GM12878 (cell line): ENCODE measurements around the gene MAGI2. TPM values are rescaled to one million over a fixed set of nuclear protein-coding genes. Genes with fewer than 3 reads are reported as not detected.

Source experiments
- ATF7 ChIP-seq: fragments of 450-650 bp; IDR thresholded peaks from 2 replicates; pipeline ENCODE4 v1.6.1; 2016; ENCODE audit warnings: low read depth, mild to moderate bottlenecking
- BRCA1 ChIP-seq: IDR thresholded peaks from 2 replicates; pipeline ENCODE4 v1.6.1; 2011; ENCODE audit warnings: low read depth, low read length, improper control_type of control experiment
- FOXK2 ChIP-seq: fragments of 450-650 bp; IDR thresholded peaks from 2 replicates; pipeline ENCODE4 v1.6.1; 2017; ENCODE audit warnings: mild to moderate bottlenecking, moderate library complexity
- IRF4 ChIP-seq: IDR thresholded peaks from 2 replicates; pipeline ENCODE4 v1.6.1; 2011; ENCODE audit warnings: low read depth, low read length
- KAT2A ChIP-seq: conservative IDR thresholded peaks from 2 replicates; pipeline ENCODE4 v1.6.1; 2011; ENCODE audit warnings: low read depth, low read length; ENCODE audit not compliant: control insufficient read depth
- KDM1A ChIP-seq: fragments of 200-600 bp; sonication (generic); IDR thresholded peaks from 2 replicates; pipeline ENCODE4 v1.6.1; 2016; ENCODE audit warnings: borderline replicate concordance
- NFXL1 ChIP-seq: fragments of 450-650 bp; IDR thresholded peaks from 2 replicates; pipeline ENCODE4 v1.6.1; 2017; ENCODE audit warnings: antibody characterized with exemption, mild to moderate bottlenecking, borderline replicate concordance
- SMAD5 ChIP-seq: IDR thresholded peaks from 2 replicates; pipeline ENCODE4 v1.6.1; 2016; ENCODE audit warnings: antibody characterized with exemption, low read depth
- YBX1 ChIP-seq: fragments of 450-650 bp; IDR thresholded peaks from 2 replicates; pipeline ENCODE4 v1.6.1; 2016; ENCODE audit warnings: antibody characterized with exemption
- ZNF274 ChIP-seq: IDR thresholded peaks from one replicate; pipeline ENCODE4 v1.8.0; 2011; ENCODE audit not compliant: insufficient read length, insufficient read depth
- polyA plus RNA-seq, 11 experiments: library from polyadenylated mRNA; depleted of rRNA in 4 of 11; unstranded in 6 of 11; stranded (reverse) in 5 of 11; fragments of >200 nt; fragmentation: Nextera tagmentation in 4 of 11; fragmentation: Illumina TruSeq in 1 of 11; extraction: Ambion mirVana in 4 of 11; extraction: Trizol in 1 of 11; gene quantifications; 1 replicate in 1 of 11; 2 replicates in 10 of 11; pipeline versions ENCODE4 v1.2.1 to v1.2.3, GENCODE V29; 2011 to 2016; ENCODE audit warnings: inconsistent platforms in 2 of 11, missing spikeins in 2 of 11, low read depth in 1 of 11
- total RNA-seq, 4 experiments: library from RNA; depleted of rRNA in 3 of 4; stranded (reverse); fragments of >200 nt in 3 of 4; fragmentation: Illumina TruSeq in 1 of 4; extraction: Trizol in 1 of 4; gene quantifications; 2 replicates each; pipeline versions ENCODE4 v1.2.1 to v1.2.3, GENCODE V29; 2013 to 2021
- TF ChIP-seq, protein P1 (sequence below), 3 experiments: IDR thresholded peaks in 2 of 3; conservative IDR thresholded peaks in 1 of 3; 2 replicates each; pipeline ENCODE4 v1.5.1; 2011; ENCODE audit warnings: low read depth in 3 of 3, low read length in 3 of 3, mild to moderate bottlenecking in 3 of 3, control low read depth in 2 of 3, moderate library complexity in 2 of 3, inconsistent platforms in 1 of 3, mixed read lengths in 1 of 3; ENCODE audit not compliant: control insufficient read depth in 2 of 3, insufficient read depth in 1 of 3; ENCODE audit errors: extremely low read depth in 1 of 3
- TF ChIP-seq, protein P2 (sequence below): fragments of 450-650 bp; formaldehyde crosslinking; IDR thresholded peaks from 2 replicates; pipeline ENCODE4 v1.4.0; 2022; ENCODE audit warnings: mild to moderate bottlenecking, moderate library complexity
- TF ChIP-seq, protein P3 (sequence below): IDR thresholded peaks from 2 replicates; pipeline ENCODE4 v1.6.1; 2011; ENCODE audit warnings: mild to moderate bottlenecking, low read depth, low read length, moderate library complexity; ENCODE audit not compliant: insufficient replicate concordance

Gene MAGI2
- total and polyA plus RNA-seq, 10 of the 15 experiments (the other 5 are each of a cell fraction or from before 2014, with no cell fraction given): 0.01 to 0.31 (median 0.05) TPM; not detected in 2

DNA sequence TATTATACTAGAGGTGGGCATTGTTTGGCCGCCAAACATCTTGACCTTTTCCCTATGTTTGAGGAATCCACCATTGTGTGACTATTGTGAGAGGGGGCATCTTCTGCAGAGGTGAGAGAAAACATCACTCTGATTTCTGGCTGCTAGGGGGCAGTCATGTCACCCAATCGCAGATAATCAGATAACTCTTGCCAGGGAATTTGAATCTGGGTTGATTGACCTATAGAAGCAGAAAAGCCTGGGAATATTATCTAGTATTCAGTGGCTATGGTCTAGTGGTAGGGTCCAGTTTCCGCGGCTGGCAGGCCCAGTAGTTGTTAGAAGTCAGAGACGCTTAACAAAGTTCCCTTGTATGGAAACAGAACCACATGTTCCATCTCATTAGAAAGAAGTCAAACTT is 846.4 kb downstream of the MAGI2 start (continued):
- TF ChIP-seq, protein P1, sequence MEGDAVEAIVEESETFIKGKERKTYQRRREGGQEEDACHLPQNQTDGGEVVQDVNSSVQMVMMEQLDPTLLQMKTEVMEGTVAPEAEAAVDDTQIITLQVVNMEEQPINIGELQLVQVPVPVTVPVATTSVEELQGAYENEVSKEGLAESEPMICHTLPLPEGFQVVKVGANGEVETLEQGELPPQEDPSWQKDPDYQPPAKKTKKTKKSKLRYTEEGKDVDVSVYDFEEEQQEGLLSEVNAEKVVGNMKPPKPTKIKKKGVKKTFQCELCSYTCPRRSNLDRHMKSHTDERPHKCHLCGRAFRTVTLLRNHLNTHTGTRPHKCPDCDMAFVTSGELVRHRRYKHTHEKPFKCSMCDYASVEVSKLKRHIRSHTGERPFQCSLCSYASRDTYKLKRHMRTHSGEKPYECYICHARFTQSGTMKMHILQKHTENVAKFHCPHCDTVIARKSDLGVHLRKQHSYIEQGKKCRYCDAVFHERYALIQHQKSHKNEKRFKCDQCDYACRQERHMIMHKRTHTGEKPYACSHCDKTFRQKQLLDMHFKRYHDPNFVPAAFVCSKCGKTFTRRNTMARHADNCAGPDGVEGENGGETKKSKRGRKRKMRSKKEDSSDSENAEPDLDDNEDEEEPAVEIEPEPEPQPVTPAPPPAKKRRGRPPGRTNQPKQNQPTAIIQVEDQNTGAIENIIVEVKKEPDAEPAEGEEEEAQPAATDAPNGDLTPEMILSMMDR (IDR thresholded peaks at IDR 0.05 in 2 of 3, conservative IDR thresholded peaks at IDR 0.05 in 1 of 3; ENCODE audit: control insufficient read depth in 2 of 3, extremely low read depth in 1 of 3, insufficient read depth in 1 of 3, low read depth in 3 of 3, low read length in 3 of 3): peak; percentile 30 to 38 (median 33); a peak in 5 of 6 replicates
- TF ChIP-seq YBX1 (no peak), BRCA1 (no peak), NFXL1 (no peak), KDM1A (no peak), KAT2A (no peak), IRF4 (no peak), FOXK2 (no peak), SMAD5 (no peak), ZNF274 (no peak), ATF7 (no peak)
- TF ChIP-seq, protein P2, sequence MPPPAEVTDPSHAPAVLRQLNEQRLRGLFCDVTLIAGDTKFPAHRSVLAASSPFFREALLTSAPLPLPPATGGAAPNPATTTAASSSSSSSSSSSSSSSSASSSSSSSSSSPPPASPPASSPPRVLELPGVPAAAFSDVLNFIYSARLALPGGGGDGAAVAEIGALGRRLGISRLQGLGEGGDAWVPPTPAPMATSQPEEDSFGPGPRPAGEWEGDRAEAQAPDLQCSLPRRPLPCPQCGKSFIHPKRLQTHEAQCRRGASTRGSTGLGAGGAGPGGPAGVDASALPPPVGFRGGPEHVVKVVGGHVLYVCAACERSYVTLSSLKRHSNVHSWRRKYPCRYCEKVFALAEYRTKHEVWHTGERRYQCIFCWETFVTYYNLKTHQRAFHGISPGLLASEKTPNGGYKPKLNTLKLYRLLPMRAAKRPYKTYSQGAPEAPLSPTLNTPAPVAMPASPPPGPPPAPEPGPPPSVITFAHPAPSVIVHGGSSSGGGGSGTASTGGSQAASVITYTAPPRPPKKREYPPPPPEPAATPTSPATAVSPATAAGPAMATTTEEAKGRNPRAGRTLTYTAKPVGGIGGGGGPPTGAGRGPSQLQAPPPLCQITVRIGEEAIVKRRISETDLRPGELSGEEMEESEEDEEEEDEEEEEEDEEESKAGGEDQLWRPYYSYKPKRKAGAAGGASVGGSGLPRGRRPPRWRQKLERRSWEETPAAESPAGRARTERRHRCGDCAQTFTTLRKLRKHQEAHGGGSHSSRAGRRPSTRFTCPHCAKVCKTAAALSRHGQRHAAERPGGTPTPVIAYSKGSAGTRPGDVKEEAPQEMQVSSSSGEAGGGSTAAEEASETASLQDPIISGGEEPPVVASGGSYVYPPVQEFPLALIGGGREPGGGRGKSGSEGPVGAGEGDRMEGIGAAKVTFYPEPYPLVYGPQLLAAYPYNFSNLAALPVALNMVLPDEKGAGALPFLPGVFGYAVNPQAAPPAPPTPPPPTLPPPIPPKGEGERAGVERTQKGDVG (CRISPR knock-in tag): no peak
- TF ChIP-seq, protein P3, sequence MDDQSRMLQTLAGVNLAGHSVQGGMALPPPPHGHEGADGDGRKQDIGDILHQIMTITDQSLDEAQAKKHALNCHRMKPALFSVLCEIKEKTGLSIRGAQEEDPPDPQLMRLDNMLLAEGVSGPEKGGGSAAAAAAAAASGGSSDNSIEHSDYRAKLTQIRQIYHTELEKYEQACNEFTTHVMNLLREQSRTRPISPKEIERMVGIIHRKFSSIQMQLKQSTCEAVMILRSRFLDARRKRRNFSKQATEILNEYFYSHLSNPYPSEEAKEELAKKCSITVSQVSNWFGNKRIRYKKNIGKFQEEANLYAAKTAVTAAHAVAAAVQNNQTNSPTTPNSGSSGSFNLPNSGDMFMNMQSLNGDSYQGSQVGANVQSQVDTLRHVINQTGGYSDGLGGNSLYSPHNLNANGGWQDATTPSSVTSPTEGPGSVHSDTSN: no peak
